LNCAP (cell line): ENCODE results near the gene ABL2.

ENCODE experiments used
- TF ChIP-seq, protein P1 (sequence below): fragments of 450-650 bp; IDR thresholded peaks from 2 replicates; pipeline ENCODE4 v1.5.1; 2017; ENCODE audit warnings: mild to moderate bottlenecking

Gene ABL2

DNA sequence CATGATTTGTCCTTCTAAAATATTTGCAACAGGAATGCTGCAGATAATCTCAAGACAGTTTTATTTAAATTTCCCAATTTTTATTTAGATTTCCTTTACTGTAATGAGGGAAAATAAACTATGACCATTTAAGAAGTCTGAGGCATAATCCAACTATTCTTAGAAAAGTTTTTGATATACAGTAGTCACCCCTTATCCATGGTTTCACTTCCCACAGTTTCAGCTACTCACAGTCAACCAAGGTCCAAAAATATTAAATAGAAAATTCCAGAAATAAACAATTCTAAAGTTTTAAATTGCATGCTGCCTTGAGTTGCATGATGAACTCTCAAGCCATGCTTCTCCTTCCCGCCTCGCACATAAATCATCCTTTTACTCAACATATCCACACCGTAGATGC lies 114.3 kb downstream of the ABL2 start:
- TF ChIP-seq, protein P1, sequence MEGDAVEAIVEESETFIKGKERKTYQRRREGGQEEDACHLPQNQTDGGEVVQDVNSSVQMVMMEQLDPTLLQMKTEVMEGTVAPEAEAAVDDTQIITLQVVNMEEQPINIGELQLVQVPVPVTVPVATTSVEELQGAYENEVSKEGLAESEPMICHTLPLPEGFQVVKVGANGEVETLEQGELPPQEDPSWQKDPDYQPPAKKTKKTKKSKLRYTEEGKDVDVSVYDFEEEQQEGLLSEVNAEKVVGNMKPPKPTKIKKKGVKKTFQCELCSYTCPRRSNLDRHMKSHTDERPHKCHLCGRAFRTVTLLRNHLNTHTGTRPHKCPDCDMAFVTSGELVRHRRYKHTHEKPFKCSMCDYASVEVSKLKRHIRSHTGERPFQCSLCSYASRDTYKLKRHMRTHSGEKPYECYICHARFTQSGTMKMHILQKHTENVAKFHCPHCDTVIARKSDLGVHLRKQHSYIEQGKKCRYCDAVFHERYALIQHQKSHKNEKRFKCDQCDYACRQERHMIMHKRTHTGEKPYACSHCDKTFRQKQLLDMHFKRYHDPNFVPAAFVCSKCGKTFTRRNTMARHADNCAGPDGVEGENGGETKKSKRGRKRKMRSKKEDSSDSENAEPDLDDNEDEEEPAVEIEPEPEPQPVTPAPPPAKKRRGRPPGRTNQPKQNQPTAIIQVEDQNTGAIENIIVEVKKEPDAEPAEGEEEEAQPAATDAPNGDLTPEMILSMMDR: no peak

DNA sequence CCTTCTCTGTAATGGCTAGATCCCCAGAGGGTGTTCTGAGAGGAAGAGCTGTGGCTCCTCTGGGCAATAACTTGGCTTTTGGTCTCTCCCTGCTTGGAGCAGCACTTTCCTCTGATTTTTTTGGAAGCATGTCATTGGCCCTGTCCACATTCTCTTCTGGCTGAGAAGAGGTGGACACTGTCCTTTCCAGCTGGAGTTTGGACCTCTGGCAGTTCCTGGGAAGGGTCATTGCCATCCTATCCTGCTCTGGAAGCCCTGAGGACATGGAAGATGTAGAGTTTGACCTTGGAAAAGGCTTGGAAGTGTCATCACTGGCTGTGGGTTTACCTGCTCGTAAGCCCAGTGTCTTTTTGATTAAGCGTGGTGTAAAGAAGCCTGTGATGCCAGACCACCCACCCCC lies 120.8 kb downstream of the ABL2 start:
- TF ChIP-seq, protein P1: no peak

DNA sequence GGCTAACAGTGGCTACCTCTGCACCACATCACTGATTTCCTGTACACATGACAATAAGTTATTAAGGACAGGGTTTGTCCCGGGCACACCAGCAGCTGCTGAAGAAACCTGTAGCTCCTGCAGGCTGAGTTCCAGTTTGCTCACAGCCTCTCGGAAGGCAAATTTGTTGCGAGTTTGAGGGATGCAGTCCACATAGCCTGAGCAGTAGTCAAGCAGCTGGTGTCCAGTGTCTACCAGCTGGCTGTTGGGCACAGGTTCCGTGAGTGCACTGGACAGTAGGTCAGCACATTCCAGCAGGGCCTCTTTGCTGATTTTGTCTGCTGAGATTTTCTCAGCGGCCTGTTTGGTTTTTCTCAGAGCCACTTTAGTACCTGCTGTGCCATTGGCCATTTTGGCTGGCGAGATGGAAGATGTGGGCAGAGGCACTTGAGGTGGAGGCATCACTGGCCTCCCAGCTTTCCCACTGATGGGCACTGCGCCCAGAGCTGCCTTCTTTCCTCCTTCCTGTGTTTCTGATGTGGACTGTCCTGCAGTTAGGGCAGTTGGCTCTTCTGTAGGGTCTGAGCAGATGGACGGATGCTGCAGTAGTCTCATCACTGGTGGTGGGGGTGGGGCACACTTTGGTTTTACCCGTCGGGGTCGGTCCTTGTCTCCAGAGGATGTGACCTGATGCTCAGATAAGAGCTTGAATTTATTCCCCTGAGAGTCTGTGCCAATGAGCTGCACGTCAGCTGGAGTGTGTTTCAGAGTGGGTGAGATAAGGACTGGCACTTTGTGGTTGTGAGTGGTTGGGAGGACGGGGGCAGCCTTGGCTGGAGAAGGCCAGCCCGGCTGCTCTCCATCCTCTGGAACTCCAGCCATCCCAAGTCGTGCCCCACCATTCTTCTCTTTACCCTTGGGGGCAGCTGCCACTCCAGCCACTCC lies 121.5 kb downstream of the ABL2 start:
- TF ChIP-seq, protein P1: no peak

DNA sequence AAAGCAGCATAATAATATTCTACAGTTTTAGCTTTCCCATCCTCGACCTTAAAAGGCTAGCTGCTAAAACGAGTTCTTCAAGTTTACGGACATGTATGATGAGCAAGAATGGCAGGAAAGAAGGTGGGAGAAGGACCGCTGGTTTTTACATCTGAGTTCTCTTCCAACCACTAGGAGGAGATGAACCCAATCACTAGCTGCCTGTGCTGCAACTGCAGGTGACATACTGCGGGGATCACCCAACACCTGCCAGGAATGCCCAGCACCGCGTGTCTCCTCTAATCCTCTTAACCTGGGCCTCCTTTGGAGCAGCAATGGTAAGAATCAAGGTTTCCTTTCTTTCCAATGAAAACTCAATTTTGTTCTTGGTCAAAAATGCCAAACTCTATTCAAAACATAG lies 124.1 kb downstream of the ABL2 start:
- TF ChIP-seq, protein P1: peak; percentile 64

DNA sequence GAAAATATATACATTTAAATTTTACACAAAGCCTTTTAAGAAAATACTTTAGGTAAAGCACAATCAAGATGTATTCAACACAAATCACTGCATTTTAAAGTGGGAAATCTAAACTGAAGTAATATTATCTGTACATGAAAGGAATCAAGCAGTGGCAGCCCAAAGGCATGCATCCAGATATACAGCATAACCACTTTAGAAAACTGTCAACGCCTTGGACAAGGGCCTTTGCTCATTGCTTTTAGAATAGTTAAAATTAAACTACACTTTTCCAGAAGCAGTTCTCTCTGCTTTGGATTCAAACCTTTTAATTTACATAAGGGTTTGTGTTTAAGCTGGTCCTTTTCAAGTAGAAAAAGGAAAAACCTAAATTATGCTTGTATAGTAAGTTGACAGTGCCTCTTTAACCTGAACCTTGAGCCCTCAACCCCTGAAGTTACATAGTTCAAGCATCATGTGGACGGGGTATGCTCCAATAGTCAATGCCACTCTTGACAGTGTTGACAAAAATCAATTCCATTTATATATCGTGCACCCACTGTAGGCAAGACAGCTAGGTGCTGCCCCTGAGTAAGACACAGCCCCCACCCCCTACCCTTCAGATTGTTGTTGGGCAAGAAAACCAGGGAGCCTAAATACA lies 124.7 kb downstream of the ABL2 start:
- TF ChIP-seq, protein P1: no peak

DNA sequence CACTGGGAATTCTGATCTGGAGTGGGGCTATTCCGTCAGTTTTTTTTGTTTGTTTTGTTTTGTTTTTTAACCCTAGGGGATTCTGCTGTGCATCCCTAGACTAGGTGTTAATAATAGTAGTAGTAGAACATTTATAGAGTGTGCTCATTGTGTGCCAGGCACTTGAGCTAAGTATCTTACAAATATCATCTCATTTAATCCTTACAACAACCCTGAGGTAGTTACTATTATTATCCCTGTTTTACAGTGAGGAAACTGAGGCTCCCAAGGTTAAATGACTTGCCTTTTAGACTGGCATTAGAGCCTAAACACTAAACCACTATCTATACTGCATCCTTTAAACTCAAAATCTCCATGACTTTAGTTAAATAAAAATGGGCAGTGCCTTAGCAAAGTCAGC lies 125.5 kb downstream of the ABL2 start:
- TF ChIP-seq, protein P1: no peak

DNA sequence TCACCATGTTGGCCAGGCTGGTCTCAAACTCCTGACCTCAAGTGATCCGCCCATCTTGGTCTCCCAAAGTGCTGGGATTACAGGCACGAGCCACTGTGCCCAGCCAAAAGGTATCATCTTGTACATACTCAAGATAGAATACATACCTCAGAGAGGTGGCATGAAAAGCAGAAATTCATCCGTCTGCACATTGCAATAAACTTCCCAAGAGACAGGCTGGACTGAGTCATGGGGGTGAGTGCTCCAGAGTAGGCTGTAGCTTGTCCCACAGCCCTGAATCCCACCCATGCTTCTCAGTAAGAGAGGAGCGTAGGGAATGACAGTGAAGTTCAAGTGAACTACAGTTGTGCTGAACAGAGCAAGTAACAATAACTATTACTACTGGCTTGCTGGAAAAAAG lies 127.9 kb downstream of the ABL2 start:
- TF ChIP-seq, protein P1: no peak
